Cardiac muscle cell (in vitro differentiated cells and primary cell): Measurements from ENCODE around the gene ZMPSTE24. TPM values are rescaled to one million over a fixed set of nuclear protein-coding genes. Genes with fewer than 3 reads are reported as not detected.

Experiments used
- polyA plus RNA-seq: library from polyadenylated mRNA; unstranded; fragments of >200 nt; fragmentation: Nextera tagmentation; extraction: Ambion mirVana; gene quantifications from 2 replicates; pipeline ENCODE4 v1.2.1, GENCODE V29; 2016
- total RNA-seq: library from RNA; depleted of rRNA; stranded (reverse); fragments of >200 nt; gene quantifications from 2 replicates; pipeline ENCODE4 v1.2.3, GENCODE V29; 2016

ZMPSTE24 gene
- total and polyA plus RNA-seq, 2 experiments from 2014 or later = 8.4 to 24.0 TPM

Other genes starting within 250 kb of the ZMPSTE24 start
- 64.2 and 81.2 TPM in 2 replicates for gene CAP1, start 217.5 kb upstream of the ZMPSTE24 start, total RNA-seq
- gene CAP1, start 217.5 kb upstream of the ZMPSTE24 start, polyA plus RNA-seq = 92.3 and 92.8 TPM in 2 replicates
- 16.5 and 18.5 TPM in 2 replicates for gene PPT1, start 161.0 kb upstream of the ZMPSTE24 start, total RNA-seq
- gene PPT1, start 161.0 kb upstream of the ZMPSTE24 start, polyA plus RNA-seq = 47.9 and 52.0 TPM in 2 replicates
- gene RLF, start 96.8 kb upstream of the ZMPSTE24 start, total RNA-seq = 19.0 and 27.5 TPM in 2 replicates
- 6.7 and 13.6 TPM in 2 replicates for gene RLF, start 96.8 kb upstream of the ZMPSTE24 start, polyA plus RNA-seq
- gene TMCO2, start 10.3 kb upstream of the ZMPSTE24 start, total RNA-seq = not detected in 2 replicates
- gene TMCO2, start 10.3 kb upstream of the ZMPSTE24 start, polyA plus RNA-seq = not detected in 2 replicates
- gene COL9A2, start 59.0 kb downstream of the ZMPSTE24 start, total RNA-seq = 2.9 and 3.4 TPM in 2 replicates
- gene COL9A2, start 59.0 kb downstream of the ZMPSTE24 start, polyA plus RNA-seq = 5.9 and 7.2 TPM in 2 replicates
- 16.2 and 16.7 TPM in 2 replicates for gene SMAP2, start 115.5 kb downstream of the ZMPSTE24 start, total RNA-seq
- gene SMAP2, start 115.5 kb downstream of the ZMPSTE24 start, polyA plus RNA-seq = 23.3 and 29.5 TPM in 2 replicates
- gene ZFP69B, start 192.2 kb downstream of the ZMPSTE24 start, total RNA-seq = 2.3 and 2.7 TPM in 2 replicates
- 3.2 and 3.7 TPM in 2 replicates for gene ZFP69B, start 192.2 kb downstream of the ZMPSTE24 start, polyA plus RNA-seq
- gene ZFP69, start 219.1 kb downstream of the ZMPSTE24 start, total RNA-seq = 2.9 and 4.9 TPM in 2 replicates
- gene ZFP69, start 219.1 kb downstream of the ZMPSTE24 start, polyA plus RNA-seq = 3.2 and 7.2 TPM in 2 replicates